CD4-positive, alpha-beta T cell treated with Interleukin-21 for 1 hour (primary cell): Measurements from ENCODE around the gene ANGPTL4.
"Not testable (repeated sequence)": the region's sequence is repeated elsewhere in the genome, so short reads cannot be mapped to it uniquely, and the experiment has no call there.

ENCODE experiments used
- DNase-seq: peaks from one replicate; pipeline ENCODE4 v3.0.0-alpha.2; 2020

ANGPTL4 gene

DNA sequence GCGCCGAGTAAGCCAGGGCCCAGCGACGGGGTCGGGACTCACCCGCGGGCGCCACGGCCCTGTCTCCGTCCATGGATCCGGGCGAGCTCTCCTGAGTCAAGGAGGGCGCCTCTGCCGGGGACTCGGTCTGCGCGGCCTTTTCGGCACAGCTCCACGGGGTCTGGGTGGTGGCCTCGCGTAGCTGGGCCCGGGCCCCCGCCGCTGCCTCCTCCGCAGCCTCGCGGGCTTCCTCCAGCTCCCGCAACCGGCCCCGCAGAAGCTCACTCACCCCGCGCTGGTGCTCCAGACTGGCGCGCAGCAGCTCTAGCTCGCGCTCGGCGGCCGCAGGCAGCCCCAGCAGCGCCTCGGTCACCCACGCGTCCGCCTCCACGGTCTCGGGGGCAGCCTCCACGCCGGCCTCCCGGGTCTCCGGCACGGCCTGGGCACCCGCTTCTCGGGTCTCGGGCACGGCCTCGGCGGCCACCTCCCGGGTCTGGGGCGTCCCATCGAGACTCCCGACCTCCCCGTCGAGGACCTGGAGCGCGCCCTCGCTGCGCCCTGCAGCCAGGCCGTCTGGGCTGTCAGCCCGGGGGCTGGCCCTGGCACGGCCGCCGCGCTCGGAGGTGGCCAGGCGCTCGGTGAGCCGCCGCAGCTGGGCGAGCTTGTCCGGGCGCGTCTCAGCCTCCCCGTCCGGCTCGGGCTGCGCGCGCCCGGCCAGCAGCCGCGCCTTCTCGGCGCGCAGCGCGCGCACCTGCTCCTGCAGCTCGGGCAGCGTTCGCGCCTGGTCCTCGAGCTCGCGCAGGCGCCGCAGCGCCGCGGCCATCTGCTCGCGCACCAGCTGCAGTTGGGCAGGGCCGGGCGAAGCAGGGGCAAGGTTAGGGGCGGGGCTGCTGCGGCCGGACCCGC is 29.3 kb upstream of the ANGPTL4 start:
- peak; percentile 22 for DNase-seq

DNA sequence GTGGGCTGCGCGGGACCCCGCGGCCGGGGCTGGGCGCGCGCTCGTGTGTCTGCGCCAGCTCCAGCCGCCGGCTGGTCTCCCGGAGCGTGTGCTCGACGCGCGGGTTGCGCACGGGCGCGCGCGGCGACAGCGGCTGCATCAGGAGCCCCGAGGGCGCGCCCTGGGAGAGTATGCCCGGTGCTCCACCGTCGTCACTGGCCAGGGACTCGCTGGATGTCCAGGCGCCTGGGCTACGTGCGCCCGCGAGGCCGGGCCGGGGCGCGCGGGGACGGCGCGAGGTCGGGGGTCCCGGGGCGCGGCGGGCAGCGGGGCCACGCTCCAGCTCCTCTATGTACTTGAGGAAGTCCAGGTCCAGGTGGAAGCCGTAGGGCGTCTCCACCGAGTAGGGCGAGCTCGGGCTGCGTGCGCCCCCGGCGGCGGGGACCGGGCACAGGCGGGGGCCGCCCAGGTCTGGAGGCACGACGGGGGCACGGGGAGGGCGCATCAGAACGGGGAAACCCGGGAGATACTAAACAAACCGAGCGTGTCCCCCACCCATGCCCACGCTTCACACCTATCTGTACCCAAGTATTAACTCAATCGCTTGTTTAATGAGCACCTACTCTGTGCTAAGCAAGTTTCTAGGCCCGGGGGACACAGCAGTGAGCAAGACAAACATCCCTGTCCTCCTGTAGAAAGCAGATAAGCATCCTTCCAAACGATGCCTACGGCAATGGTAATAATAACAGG is 28.4 kb upstream of the ANGPTL4 start:
- peak; percentile 23 for DNase-seq

GRCh38 chr19:8336072-8336569 is 27.8 kb upstream of the ANGPTL4 start:
- no peak for DNase-seq

- DNase-seq, result no peak
These were observed 27.3 kb upstream of the ANGPTL4 start for GRCh38 chr19:8336660-8337059.

- no peak for DNase-seq
These were observed 26.2 kb upstream of the ANGPTL4 start for GRCh38 chr19:8337728-8338127.

DNA sequence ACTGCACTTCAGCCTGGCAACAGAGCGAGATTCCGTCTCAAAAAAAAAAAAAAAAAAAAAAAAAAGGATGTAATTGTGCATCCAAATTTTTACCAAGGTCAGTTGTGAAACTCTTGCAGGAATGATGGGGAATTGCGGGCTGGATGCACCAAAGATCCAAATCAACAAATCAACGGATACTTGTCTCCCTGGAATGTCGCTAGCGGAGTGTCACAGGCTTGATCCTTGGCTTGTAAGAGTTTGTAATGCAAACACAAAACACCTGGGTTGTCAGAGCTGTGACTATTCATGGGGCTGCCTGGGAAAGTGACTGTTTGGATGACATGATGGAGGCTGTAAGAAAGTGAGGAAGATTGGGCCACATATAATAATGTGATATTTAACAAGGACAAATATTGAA is 25.1 kb upstream of the ANGPTL4 start:
- DNase-seq, result no peak

DNA sequence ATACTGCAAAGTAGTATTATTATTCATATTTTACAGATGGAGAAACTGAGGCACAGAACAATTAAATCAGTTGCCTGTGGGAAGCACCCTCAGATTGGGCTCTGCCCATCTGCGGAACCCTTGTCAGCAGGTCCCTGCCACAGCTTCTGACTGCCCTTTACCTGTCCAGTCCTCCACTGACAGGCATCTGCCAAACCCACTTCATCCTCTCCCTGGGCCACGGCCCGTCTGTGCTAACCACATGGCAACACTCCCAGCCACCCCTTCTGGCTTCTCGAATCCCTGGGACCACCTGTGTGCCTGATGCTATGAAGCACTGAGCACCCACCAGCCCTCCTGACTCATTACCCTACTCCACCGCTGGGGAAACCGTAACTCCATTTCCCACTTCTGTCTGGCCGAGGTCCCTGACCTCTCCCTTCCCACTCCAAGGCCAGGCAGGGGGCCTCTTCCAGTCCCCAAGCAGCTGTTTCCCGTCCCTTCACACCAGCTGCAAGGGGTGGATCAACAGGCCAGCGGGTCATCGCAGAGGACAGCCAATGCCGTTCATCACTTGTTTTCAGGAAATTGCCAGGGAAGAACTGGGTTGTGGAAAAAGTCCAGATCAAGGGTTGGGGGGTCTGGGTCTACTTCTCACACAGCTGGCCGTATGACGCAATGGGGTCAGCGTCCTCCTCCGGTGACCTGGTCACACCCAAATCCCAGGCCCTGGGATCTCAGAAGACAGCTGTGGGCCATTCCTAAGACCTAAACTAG is 23.4 kb upstream of the ANGPTL4 start:
- no peak for DNase-seq

GRCh38 chr19:8341504-8341903 is 22.5 kb upstream of the ANGPTL4 start:
- not testable (repeated sequence) for DNase-seq

- no peak for DNase-seq
These were observed 21.7 kb upstream of the ANGPTL4 start for GRCh38 chr19:8342316-8342683.

DNA sequence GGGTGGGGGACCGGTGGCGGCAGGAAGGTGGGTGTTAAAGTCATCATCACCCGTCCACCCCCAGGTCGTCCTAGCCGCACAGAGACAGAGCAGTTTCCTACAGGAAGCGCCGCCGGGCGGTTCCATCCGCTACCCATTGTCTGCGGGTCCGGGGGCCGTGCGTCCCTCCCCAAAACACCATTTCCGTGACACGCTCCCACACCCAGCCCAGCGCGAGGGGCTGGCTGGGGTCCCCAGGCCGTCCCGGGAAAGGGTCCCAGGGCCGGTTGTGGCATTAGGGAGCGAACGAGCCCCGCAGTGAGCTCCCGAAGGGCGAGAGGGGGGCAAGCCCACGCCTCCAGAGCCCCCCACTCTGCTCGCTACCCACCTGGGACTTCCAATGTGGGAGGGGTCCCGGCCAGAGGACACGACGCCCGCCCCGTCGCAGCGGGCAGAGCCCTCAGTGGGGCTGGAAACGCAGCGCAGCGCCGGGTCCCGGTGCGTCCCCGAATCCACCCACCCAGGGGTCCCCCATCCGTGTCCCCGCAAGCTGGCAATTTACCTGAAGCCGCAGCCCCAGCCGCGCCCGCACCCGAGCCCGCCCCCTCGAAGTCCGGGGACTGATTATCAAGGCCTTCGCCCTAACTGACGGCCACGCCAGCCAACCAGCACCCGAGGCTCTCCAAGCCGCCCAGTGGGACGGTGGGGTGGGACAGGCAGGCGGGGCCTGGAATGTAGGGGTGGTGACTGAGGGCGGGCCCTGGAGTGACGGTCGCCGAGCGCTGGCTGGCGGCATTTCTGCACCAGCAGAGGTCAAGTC is 21.1 kb upstream of the ANGPTL4 start, which contains the start of gene KANK3:
Gene KANK3, minus strand, starts transcription at position 579 of the 799 bp plus-strand sequence. CDS start 5,434 bp downstream, outside the sequence.
- DNase-seq, result peak; percentile 95

DNA sequence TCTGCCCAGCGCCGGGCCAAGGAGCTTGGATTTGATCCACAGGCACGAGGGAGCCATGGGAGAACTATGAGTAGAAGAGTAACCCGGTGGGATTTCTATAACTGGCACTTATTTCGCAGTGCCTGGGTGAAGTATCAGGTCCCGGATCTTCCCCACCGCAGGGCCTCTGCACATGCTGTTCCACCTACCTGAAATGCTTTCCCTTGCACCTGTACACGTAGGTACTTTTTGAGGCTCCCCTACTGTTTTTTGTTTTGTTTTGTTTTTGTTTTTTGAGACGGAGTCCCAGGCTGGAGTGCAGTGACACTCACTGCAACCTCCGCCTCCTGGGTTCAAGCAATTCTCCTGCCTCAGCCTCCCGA is 20.5 kb upstream of the ANGPTL4 start:
- no peak for DNase-seq

GRCh38 chr19:8349629-8350372 is 14.2 kb upstream of the ANGPTL4 start:
- not testable (repeated sequence) for DNase-seq

GRCh38 chr19:8352134-8352827 is 11.7 kb upstream of the ANGPTL4 start:
- DNase-seq, result no peak

GRCh38 chr19:8352845-8353244 is 11.1 kb upstream of the ANGPTL4 start:
- DNase-seq, result not testable (repeated sequence)

GRCh38 chr19:8355631-8356402 is 8.1 kb upstream of the ANGPTL4 start:
- DNase-seq, result no peak

DNA sequence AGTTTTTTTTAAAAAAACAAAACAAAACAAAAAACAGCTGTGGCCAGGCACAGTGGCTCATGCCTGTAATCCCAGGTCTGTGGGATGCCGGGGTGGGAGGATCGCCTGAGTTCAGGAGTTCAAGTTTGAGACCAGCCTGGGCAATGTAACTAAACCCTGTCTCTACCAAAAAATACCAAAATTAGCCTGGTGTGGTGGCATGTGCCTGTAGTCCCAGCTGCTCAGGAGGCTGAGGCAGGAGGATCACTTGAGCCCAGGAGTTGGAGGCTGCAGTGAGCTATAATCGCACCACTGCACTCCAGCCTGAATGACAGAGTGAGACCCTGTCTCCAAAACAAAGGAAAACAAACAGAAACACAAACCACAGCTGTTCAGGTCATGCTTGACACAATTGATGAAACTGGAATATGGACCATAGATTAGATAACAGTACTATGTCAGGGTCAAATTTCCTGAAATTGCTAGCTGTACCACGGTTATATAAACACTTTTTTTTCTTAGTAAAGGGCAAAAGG is 6.9 kb upstream of the ANGPTL4 start:
- no peak for DNase-seq

DNA sequence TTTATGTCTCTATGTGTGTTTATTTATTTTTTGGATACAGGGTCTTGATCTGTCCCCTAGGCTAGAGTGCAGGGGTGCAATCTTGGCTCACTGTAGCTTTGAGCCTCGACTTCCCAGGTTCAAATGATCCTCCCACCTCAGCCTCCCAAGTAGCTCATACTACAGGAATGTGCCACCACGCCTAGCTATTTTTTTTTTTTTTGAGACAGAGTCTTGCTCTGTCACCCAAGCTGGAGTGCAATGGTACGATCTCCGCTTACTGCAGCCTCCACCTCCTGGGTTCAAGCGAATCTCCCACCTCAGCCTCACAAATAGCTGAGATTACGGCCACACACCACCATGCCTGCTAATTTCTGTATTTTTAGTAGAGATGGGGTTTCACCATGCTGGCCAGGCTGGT is 5.0 kb upstream of the ANGPTL4 start:
- DNase-seq, result no peak

DNA sequence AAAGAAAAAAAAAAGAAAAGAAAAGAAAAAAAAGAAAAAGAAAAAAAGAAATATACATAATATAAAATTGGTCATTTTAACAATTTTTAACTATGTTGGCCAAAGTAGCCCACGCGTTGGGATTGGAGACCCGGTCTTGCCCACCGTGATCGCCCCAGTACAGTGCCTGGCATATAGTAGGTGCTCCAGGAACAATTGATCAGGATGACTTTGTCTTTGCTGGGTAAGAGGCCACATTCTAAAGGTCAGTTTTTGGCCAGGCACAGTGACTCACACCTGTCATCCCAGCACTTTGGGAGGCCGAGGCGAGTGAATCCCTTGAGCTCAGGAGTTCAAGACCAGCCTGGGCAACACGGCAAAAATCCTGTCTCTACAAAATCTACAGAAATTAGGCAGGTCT is 3.8 kb upstream of the ANGPTL4 start:
- DNase-seq, result no peak

GRCh38 chr19:8361921-8362793 is 1.8 kb upstream of the ANGPTL4 start:
- DNase-seq, result no peak
